ENCODE results near the gene DGKD. TPM values are rescaled to one million over a fixed set of nuclear protein-coding genes. Genes with fewer than 3 reads are reported as not detected.

DGKD gene
- total and polyA plus RNA-seq, 2 experiments from 2014 or later, result 3.9 to 4.0 TPM

GRCh38 chr2:233445152-233445830 is 91.0 kb downstream of the DGKD start:
- H3K79me2 ChIP-seq (ENCODE audit: insufficient read depth), result no peaks in the 10 kb centered on the region
- H3K4me3 ChIP-seq, result no peak overlapping the region
- no peak overlapping the region for H3K27ac ChIP-seq
- no peak for DNase-seq
- H4K20me1 ChIP-seq (ENCODE audit: insufficient read depth), result no peaks in the 10 kb centered on the region
- H2AFZ ChIP-seq, result no peak overlapping the region
- H3K36me3 ChIP-seq (ENCODE audit: low read depth), result no peaks in the 10 kb centered on the region
- H3F3A ChIP-seq (ENCODE audit: insufficient read depth), result no peaks in the 10 kb centered on the region
- H3K4me1 ChIP-seq (ENCODE audit: insufficient read depth), result no peaks in the 10 kb centered on the region
- no peaks in the 10 kb centered on the region for H3K27me3 ChIP-seq (replicated peaks; ENCODE audit: insufficient read depth)
- WGBS, 2 experiments (ENCODE audit: low coverage in 1 of 2, low lambda C conversion rate in 2 of 2, missing lambda C conversion rate in 2 of 2), result 91 to 92% methylated on average over 18 of the region's 18 CpGs
- no peak overlapping the region for H3K9ac ChIP-seq
- no peak overlapping the region for H3K4me2 ChIP-seq (ENCODE audit: unreplicated experiment)
- H3K9me3 ChIP-seq (ENCODE audit: low read depth), result no peaks in the 10 kb centered on the region
- TF ChIP-seq EZH2 (IDR thresholded peaks at IDR 0.05; ENCODE audit: insufficient read depth, poor library complexity, severe bottlenecking) (no peak), EZH2phosphoT487 (IDR thresholded peaks at IDR 0.05; ENCODE audit: insufficient read depth, low read depth) (no peak)
- in situ Hi-C loops (cut with MboI), result no loop called here
- no peaks in the 10 kb centered on the region for H3K9me2 ChIP-seq (ENCODE audit: insufficient read depth)

- TF ChIP-seq EZH2 (IDR thresholded peaks at IDR 0.05; ENCODE audit: insufficient read depth, poor library complexity, severe bottlenecking), result no peak
- TF ChIP-seq EZH2phosphoT487 (IDR thresholded peaks at IDR 0.05; ENCODE audit: insufficient read depth, low read depth), result no peak
- no peaks in the 10 kb centered on the region for H3K36me3 ChIP-seq (ENCODE audit: low read depth)
- no peaks in the 10 kb centered on the region for H3K9me2 ChIP-seq (ENCODE audit: insufficient read depth)
- H3K27ac ChIP-seq, result no peak overlapping the region
- no peaks in the 10 kb centered on the region for H3K79me2 ChIP-seq (ENCODE audit: insufficient read depth)
- no peaks in the 10 kb centered on the region for H4K20me1 ChIP-seq (ENCODE audit: insufficient read depth)
- no peaks in the 10 kb centered on the region for H3K4me1 ChIP-seq (ENCODE audit: insufficient read depth)
- no peak for DNase-seq
- WGBS, 2 experiments (ENCODE audit: low coverage in 1 of 2, low lambda C conversion rate in 2 of 2, missing lambda C conversion rate in 2 of 2), result 94 to 100% methylated on average over 1 of the region's 1 CpG
- H3K27me3 ChIP-seq (replicated peaks; ENCODE audit: insufficient read depth), result no peaks in the 10 kb centered on the region
- no peak overlapping the region for H3K4me2 ChIP-seq (ENCODE audit: unreplicated experiment)
- in situ Hi-C loops (cut with MboI), result no loop called here
- no peak overlapping the region for H2AFZ ChIP-seq
- H3K9me3 ChIP-seq (ENCODE audit: low read depth), result no peaks in the 10 kb centered on the region
- no peak overlapping the region for H3K9ac ChIP-seq
- no peaks in the 10 kb centered on the region for H3F3A ChIP-seq (ENCODE audit: insufficient read depth)
- no peak overlapping the region for H3K4me3 ChIP-seq
Measured at GRCh38 chr2:233446121-233446520, 91.8 kb downstream of the DGKD start.

- DNase-seq, result no peak
- Histone ChIP-seq H3K4me3 (no peak overlapping the region), H3K4me2 (ENCODE audit: unreplicated experiment) (no peak overlapping the region), H3K4me1 (ENCODE audit: insufficient read depth) (no peaks in the 10 kb centered on the region), H3K9me2 (ENCODE audit: insufficient read depth) (no peaks in the 10 kb centered on the region), H4K20me1 (ENCODE audit: insufficient read depth) (no peaks in the 10 kb centered on the region), H3K27me3 (replicated peaks; ENCODE audit: insufficient read depth) (no peaks in the 10 kb centered on the region), H3F3A (ENCODE audit: insufficient read depth) (no peaks in the 10 kb centered on the region), H3K79me2 (ENCODE audit: insufficient read depth) (no peaks in the 10 kb centered on the region), H3K9me3 (ENCODE audit: low read depth) (no peaks in the 10 kb centered on the region), H3K27ac (no peak overlapping the region), H2AFZ (no peak overlapping the region), H3K9ac (no peak overlapping the region), H3K36me3 (ENCODE audit: low read depth) (no peaks in the 10 kb centered on the region)
- TF ChIP-seq EZH2phosphoT487 (IDR thresholded peaks at IDR 0.05; ENCODE audit: insufficient read depth, low read depth), result no peak
- 93 to 96% methylated on average over 26 to 37 of the region's 37 CpGs for WGBS, 2 experiments (ENCODE audit: low coverage in 1 of 2, low lambda C conversion rate in 2 of 2, missing lambda C conversion rate in 2 of 2)
- in situ Hi-C loops (cut with MboI), result no loop called here
Measured at GRCh38 chr2:233446606-233447305, 92.5 kb downstream of the DGKD start.

GRCh38 chr2:233447506-233448219 is 93.4 kb downstream of the DGKD start:
- H3K9me3 ChIP-seq (ENCODE audit: low read depth), result no peaks in the 10 kb centered on the region
- DNase-seq, result no peak
- TF ChIP-seq EZH2phosphoT487 (IDR thresholded peaks at IDR 0.05; ENCODE audit: insufficient read depth, low read depth) (no peak), EZH2 (IDR thresholded peaks at IDR 0.05; ENCODE audit: insufficient read depth, poor library complexity, severe bottlenecking) (no peak)
- H3K9me2 ChIP-seq (ENCODE audit: insufficient read depth), result no peaks in the 10 kb centered on the region
- H3K4me1 ChIP-seq (ENCODE audit: insufficient read depth), result no peaks in the 10 kb centered on the region
- no peaks in the 10 kb centered on the region for H3F3A ChIP-seq (ENCODE audit: insufficient read depth)
- no peaks in the 10 kb centered on the region for H3K27me3 ChIP-seq (replicated peaks; ENCODE audit: insufficient read depth)
- 91 to 94% methylated on average over 15 of the region's 15 CpGs for WGBS, 2 experiments (ENCODE audit: low coverage in 1 of 2, low lambda C conversion rate in 2 of 2, missing lambda C conversion rate in 2 of 2)
- H4K20me1 ChIP-seq (ENCODE audit: insufficient read depth), result no peaks in the 10 kb centered on the region
- no peak overlapping the region for H2AFZ ChIP-seq
- no peaks in the 10 kb centered on the region for H3K79me2 ChIP-seq (ENCODE audit: insufficient read depth)
- H3K4me3 ChIP-seq, result no peak overlapping the region
- no peak overlapping the region for H3K4me2 ChIP-seq (ENCODE audit: unreplicated experiment)
- H3K36me3 ChIP-seq (ENCODE audit: low read depth), result no peaks in the 10 kb centered on the region
- H3K9ac ChIP-seq, result no peak overlapping the region
- H3K27ac ChIP-seq, result no peak overlapping the region
- in situ Hi-C loops (cut with MboI), result no loop called here

All from GM23248 (cell line).